ENCODE results near the gene DEFB132.
"Not testable (repeated sequence)": the region's sequence is repeated elsewhere in the genome, so short reads cannot be mapped to it uniquely, and the experiment has no call there.

DEFB132 gene, protein sequence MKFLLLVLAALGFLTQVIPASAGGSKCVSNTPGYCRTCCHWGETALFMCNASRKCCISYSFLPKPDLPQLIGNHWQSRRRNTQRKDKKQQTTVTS

DNA sequence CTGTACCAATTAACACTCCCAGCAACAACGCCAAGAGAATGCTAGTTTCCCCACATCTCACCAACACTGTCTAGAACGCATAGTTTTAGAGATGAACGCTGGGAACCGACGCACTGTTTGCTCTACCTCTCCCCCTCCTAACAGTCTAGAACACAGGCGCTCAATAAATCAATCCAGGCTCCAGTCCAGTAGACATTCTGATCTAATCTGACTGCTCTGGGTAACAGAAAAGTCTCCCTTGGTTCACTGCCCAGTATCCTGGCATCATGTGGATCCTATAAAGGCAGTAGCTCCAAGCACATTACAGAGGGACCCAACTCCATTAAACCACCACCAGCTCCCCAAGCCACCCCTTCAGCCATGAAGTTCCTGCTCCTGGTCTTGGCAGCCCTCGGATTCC lies at the start of gene DEFB132:
TSS of gene DEFB132 (plus strand) at position 306 of the 400 bp plus-strand sequence. CDS start at position 361, 55 bp downstream.
- no peak for DNase-seq (ENCODE audit: low read depth in 2 of 3, low spot score in 1 of 3)

DNA sequence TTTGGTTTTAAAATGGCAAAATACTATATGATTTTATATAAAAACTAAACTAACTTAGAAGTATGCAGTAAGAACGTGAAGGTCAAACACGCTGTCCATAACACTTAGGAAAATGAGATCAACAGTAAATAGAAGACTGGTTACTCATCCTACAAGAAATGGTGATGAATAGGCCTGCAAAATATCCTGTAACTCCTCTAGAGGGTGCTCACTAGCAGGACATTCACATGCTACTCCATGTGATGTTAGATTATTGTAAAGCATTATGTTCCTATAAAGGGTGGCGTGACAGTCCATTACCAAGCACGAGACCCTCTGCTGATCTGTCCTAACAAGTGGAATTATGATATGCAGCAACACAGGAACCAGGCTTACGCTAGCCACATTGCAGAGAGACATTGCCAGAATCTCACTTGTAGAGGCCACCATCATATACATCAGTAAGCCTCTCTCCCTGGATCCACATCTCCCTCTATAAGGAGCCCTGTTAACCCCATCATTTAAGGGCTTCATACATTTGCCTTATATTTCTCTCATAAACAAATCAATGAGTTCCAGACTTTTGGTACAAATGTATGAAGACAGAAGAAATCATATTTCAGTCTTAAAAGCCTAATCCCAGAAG lies 48.5 kb upstream of the DEFB132 start:
- peak in 2 of 3 donors; percentile 1 to 9 for DNase-seq (ENCODE audit: low read depth in 2 of 3, low spot score in 1 of 3)

DNA sequence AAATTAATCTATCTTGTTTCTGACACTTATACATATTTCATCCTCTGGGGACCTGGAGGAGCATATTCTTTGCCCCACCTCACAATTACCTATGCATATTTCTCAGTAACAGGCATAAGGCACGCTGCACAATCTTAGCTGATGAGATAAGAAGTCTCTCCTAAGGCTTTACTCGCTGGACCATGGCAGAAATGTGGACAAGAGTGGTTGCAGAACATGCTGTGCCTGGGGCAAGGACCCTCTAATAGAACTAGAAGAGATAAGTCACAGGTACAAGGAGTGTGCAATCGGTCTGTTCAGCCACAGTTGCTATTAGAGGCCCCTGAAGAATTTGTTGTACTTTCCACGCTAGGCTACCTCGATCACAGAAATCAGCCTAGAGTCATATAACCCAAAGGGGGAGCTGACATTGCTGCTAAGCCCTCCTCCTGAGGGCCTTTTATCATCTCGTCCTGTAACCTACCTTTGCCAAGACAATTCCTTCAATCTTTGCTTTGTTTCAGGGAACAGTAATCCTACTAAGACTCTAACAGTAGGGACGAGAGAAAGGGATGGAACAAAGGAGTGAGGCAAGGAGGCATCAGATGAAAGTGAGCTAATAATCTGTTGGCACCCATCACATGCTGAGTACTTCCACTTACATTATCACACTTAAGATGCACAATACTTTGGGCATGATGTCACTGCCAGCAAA lies 46.6 kb upstream of the DEFB132 start:
- no peak for DNase-seq (ENCODE audit: low read depth in 2 of 3, low spot score in 1 of 3)

DNA sequence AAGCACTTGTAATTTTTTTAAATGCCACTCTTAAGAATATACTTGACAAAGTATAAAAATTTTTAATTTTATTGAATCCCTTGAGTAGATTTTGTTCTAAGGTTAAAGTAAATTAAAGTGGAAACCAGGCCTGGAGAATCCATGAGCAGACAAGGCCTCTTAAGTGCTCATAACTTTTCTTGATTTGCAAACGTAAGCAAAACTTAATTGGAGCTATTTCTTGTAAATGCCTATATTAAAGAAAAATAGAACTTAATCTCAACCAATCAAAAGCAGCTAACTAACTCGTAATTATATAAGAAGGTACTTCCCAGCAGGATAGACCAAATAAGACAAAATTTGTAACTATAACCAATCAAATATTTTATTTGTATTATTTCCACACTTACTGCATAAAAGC lies 43.1 kb upstream of the DEFB132 start:
- DNase-seq (ENCODE audit: low read depth in 2 of 3, low spot score in 1 of 3), result no peak

DNA sequence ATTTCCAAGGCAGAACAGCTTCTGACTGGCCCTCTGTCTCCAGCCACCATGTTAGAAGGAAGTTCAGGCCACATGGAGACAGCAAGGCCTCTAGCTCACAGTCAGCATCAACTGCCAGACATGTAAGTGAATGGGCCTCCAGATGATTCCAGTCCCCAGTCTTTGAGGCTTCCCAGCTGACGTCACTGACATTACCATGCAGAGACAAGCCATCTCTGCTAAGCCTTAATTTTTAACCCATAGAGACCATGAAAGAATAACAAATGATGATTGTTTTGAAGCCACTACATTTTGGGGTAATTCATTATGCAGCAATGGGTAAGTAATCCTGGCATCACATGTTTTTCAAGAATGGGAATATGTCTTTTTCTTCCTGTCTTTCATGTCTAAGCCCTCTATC lies 41.7 kb upstream of the DEFB132 start:
- no peak for DNase-seq (ENCODE audit: low read depth in 2 of 3, low spot score in 1 of 3)

DNA sequence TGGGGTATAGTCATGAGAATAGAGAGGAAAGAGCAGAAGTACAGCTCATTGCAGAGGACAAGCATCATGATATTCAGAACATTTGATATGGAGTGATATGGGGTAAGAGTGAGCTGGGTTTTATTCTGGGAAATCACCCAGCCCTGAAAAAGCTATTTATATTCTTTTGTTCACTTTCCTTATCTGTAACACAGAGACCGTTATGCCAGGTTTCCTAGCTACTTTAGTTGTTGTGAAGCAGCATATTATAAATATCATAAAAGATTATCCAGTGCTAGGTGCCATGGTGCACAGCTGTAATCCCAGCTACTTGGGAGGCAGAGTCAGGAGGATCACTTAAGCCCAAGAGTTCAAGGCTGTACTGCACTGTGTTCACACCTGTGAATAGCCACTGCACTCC lies 40.3 kb upstream of the DEFB132 start:
- no peak for DNase-seq (ENCODE audit: low read depth in 2 of 3, low spot score in 1 of 3)

DNA sequence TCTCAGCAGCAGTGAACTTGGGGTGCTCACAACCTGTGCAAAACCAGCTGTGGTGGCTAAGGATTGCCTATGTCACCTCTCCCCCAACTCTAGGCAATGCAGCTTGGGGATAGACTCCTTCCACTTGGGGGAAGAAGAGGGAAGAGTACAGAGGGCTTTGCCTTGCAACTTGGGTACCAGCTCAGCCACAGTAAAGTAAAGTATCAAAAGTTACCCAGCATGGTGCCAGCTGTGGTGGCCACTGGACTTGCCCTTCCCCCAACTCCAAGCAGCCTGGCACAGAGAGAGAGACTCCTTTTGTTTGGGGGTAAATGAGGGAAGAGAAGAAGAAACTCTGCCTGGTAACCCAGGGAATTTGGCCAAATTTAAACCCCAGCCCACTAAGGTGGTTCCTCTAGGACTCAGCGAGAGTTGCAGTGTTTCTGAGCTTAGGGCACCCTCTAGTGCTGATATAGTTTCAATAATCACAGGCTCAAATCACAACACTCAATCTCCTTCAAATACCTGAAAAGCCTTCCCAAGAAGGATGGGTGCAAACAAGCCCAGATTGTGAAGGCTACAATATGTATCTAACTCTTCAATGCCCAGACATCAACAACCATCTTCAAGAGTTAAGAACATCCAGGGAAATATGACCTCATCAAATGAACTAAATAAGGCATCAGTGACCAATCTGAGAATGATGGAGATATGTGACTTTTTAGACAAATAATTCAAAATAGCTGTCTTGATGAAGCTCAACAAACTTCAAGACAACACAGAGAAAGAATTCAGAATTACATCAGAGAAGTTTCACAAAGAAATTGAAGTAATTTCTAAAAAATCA lies 38.0 kb upstream of the DEFB132 start:
- DNase-seq (ENCODE audit: low read depth in 2 of 3, low spot score in 1 of 3), result no peak

DNA sequence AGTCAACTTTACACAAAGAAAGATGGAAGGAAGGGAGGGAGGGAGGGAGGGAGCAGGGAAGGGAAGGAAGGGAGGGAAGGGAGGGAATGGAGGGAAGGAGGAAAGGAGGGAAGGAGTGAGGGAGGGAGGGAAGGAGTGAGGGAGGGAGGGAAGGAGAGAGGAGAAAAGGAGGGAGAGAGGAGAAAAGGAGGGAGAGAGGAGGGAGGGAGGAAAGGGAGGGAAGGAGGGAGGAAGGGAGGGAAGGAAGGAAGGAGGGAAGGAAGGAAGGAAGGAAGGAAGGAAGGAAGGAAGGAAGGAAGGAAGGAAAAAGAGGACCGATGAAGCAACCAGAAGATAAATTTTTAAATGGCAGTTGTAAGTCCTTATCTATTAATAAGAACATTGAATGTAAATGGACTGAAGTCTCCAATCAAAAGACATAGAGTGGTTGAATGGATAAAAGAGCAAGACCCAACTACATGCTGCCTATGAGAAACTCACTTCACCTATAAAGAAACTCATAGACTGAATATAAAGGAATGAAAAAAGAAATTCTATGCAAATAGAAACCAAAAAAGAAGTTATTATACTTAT lies 36.2 kb upstream of the DEFB132 start:
- DNase-seq (ENCODE audit: low read depth in 2 of 3, low spot score in 1 of 3), result no peak

DNA sequence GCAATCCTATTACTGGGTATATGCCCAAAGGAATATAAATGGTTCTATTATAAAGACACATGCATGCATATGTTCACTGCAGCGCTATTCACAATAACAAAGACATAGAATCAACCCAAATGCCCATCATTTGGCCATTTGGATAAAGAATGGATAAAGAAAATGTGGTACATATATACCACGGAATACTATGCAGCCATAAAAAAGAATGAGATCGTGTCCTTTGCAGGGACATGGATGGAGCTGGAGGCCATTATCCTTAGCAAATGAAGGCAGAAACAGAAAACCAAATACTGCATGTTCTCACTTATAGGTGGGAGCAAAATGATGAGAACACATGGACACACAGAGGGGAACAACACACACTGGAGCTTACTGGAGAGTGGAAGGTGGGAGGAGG lies 31.6 kb upstream of the DEFB132 start:
- not testable (repeated sequence) for DNase-seq (ENCODE audit: low read depth in 2 of 3, low spot score in 1 of 3)

DNA sequence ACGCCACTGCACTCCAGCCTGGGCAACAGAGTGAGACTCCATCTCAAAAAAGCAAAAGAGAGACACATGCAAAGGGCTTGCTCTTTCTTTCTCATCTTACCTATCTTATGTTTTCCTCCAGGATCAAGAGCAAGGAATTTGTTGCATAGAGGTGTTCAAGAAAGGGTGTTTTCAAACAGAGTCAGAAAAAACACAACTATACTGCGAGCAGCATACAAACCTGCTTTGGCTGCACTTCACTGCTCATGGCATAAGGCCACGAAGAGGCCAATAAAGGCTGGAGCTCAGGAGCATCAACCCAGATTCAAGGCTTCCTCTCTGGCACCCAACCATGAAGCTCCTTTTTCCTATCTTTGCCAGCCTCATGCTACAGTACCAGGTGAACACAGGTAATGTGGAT lies 30.6 kb upstream of the DEFB132 start, which contains the start of gene DEFB129:
TSS of gene DEFB129 (plus strand) at position 301 of the 400 bp plus-strand sequence. CDS start at position 332, 31 bp downstream.
- DNase-seq (ENCODE audit: low read depth in 2 of 3, low spot score in 1 of 3), result no peak

DNA sequence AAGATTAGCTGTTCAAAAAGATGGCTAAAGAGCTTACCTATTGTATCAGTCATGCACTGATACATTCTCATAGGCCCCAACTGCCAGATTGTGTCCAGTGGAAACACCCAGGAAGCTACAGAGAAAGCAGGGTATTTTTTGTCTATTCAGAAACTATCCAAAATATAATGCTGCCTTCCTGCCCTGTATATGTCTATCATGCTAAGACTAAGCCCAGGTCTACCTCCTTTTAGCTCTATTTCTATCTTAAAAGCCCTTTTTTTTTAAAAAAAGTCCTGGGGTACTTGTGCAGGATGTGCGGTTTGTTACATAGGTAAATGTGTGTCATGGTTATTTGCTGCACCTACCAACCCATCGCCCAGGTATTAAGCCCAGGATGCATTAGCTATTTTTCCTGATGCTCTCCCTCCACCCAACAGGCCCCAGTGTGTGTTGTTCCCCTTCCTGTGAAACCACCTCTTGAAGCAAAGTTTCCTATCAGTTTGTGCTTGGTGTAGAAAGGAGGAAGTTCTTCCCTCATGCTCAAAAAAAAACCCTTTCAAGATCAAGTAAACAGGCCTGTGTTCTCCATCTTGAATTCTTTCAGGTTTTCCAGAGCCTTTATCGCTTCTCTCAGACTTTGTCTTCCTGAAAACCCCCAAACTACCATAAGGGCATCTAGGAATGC lies 30.0 kb upstream of the DEFB132 start:
- DNase-seq (ENCODE audit: low read depth in 2 of 3, low spot score in 1 of 3), result no peak

DNA sequence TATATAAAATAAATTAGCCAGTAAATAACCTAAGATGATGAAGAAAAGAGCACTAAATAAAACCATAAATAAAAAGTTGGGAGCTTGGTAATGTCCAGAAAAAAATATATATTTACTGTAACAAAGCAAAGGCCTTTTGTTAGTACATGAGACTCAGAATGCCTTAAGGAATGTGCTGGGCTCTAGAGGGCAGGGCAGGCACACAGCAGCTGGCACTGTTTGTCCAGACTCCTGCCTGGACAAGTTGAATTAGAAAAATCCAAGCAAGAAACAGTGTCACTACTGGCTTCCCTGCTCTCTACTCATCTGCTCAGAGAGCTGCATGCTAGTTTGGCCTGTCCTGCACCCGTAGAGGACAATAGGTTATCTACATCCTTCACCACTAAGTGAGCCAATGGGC lies 21.6 kb upstream of the DEFB132 start:
- no peak for DNase-seq (ENCODE audit: low read depth in 2 of 3, low spot score in 1 of 3)

DNA sequence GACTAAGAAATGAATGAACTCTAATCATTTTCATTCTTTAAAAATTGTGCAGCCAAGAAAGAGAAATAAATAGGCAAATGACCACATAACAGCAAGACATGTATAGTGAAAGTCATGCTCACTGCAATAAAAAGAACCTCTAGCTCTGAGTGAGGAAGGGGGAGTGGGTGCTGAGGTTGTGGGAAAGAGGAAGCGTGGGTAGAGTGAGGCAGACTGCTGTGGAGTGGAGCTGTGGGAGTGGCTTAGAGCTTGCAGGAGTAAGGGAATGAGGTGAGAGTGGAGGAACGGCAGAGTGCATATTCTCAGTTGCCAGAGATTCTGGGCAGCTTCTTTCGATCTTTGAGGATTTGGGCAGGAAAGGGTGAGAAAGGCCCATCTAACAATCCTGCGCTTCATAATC lies 20.0 kb upstream of the DEFB132 start:
- DNase-seq (ENCODE audit: low read depth in 2 of 3, low spot score in 1 of 3), result peak; percentile 8 to 17 (median 16)

DNA sequence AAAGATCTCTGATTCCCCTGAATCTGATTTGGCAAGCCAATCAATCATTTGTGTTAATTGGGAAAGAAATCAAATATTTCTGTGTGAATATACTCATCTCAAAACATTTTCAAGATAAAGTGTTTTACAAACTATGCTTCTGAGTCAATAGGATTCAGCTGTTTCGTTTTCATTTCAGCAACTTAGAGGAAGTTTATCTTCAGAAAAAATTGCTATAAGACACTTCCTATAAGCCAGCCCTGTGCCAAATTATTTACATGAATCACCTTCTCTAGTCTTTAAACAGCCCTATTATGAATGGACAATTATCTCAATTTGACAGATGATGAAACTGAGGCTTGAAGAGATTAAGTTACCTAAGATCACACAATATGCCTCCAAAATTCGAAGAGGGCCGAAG lies 19.6 kb upstream of the DEFB132 start:
- no peak for DNase-seq (ENCODE audit: low read depth in 2 of 3, low spot score in 1 of 3)

DNA sequence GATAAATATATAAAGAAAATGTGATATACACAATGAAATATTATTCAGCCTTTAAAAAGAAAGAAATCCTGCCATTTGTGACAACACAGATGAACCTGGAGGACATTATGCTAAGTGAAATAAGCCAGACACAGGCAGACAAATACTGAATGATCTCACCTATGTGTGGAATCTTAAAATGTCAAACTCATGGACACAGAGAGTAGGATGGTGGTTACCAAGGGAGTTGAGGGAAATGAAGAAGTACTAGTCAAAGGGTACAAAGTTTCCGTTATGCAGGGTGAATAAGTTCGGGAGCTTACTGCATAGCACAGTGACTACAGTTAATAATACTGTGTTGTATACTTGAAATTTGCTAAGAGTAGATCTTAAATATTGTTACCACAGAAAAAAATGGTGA lies 14.6 kb upstream of the DEFB132 start:
- DNase-seq (ENCODE audit: low read depth in 2 of 3, low spot score in 1 of 3), result no peak

DNA sequence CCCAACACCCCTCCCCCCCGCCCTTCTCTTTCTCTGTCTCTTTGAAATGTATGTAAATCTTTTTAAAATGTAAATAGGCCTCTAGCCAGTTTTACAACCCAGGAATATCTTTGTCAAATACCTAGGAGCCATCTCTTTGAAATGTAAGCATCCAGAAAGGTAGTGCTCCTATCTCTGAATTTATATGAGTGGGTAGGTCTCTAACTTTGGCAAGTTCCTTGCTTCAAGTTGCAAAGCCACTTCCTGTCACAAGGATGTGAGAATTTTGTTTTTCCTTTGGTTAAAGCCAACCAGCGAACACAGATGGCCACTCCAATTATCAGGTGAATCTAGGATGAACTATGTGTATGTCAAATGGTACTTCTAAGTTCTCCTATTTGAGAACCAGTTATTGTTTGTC lies 6.2 kb upstream of the DEFB132 start:
- no peak for DNase-seq (ENCODE audit: low read depth in 2 of 3, low spot score in 1 of 3)

DNA sequence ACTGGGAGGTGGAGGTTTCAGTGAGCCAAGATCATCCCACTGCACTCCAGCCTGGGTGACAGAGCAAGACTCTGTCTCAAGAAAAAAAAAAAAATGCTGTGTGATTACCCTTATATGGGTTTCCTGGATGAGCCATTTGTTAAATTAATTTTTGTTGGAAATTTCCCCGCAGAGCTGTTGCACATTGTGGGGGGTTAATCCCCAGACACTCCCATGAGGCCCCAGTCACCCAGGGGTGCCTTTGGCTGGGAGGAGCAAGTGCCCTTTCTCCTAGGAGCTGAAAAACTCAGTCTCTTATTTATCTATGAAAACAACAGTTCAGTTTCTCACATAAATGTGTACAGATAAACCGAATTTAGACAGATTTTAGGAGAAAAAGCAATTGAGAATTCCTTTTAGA lies 4.7 kb upstream of the DEFB132 start:
- DNase-seq (ENCODE audit: low read depth in 2 of 3, low spot score in 1 of 3), result no peak

DNA sequence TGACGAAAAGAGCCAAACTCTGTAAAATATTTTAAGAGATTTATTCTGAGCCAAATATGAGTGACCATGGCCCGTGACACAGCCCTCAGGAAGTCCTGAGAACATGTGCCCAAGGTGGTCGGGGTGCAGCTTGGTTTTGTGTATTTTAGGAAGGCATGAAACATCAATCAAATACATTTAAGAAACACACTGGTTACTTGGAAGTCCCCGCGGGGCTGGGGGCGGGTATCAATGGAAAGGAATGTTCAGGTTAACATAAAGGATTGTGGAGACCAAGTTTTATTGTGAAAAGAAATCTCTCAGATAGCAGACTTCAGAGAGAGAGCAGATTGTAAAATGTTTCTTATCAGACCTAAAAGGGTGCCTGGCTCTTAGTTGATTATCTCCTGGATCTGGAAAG lies 4.1 kb upstream of the DEFB132 start:
- not testable (repeated sequence) for DNase-seq (ENCODE audit: low read depth in 2 of 3, low spot score in 1 of 3)

DNA sequence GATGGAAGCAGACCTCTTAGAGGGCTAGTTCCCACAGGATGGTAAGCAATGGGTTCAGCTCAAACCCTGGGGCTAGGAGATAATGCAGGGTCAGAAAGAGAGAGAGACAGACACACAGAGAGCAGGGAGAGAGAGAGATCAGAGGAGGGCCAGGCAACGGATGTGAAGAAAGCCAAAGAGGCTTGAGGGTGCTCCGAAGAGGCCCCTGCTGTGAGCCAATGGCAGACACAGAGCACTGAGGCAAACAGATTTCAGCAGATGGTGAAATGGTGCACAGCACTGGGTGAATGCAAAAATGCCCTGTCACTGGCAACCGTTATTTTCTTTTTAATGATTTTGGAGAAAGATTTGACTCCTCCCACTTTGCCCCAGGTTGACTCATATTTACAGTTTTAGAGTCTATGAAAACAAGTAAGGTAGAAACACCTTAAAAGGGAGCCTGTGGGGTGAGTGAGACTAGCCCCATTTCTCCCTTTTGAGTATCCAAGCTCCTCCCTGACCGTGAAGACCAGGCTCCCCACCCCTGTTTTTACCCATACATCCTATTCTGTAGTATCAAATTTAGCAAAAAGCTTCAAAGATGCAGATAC lies 840 bp downstream of the DEFB132 start:
- DNase-seq (ENCODE audit: low read depth in 2 of 3, low spot score in 1 of 3), result no peak

DNA sequence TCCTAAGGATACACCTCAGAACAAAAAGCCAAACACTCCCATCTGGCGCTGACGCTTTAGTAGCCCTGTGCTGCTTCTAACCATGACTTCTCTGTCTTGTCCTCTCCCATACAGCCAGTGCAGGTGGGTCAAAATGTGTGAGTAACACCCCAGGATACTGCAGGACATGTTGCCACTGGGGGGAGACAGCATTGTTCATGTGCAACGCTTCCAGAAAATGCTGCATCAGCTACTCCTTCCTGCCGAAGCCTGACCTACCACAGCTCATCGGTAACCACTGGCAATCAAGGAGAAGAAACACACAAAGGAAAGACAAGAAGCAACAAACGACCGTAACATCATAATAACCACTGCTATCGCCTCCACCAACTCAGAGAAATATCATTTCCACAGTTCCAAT lies 1.4 kb downstream of the DEFB132 start:
- no peak for DNase-seq (ENCODE audit: low read depth in 2 of 3, low spot score in 1 of 3)

DNA sequence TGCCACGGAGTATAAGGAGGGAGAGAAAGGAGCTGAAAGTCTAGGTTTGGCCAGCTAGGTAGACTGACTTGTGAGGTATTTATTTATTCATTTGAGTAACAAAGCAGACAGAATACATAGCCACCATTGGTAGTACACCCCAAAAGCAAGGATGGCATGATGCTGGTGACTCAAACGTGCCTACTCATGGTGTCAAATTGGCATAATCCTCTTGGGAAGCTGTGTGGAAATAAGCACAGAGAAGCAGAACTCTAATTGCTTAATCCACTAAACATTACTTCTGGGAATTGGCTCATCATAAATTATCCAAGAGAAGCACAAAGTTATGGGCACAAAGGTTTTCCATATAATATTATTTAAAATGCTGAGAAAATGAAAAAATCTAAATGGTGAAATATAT lies 2.5 kb downstream of the DEFB132 start:
- no peak for DNase-seq (ENCODE audit: low read depth in 2 of 3, low spot score in 1 of 3)

All from stimulated activated CD4-positive, alpha-beta T cell treated with anti-CD3 and anti-CD28 coated beads, Interleukin-12 subunit alpha, Interleukin-12 subunit beta, amount 100 ng/mL, for 48 hours (primary cell).